GM10248 (cell line): ENCODE results near the gene ATP2B1.

ENCODE experiments used
- CTCF ChIA-PET: fragments of 300-600 bp; sonication (Branson Sonifier 250); formaldehyde crosslinking; extraction: SDS; loops from one replicate; lab custom pipeline; 2021; ENCODE audit warnings: antibody characterized with exemption; lab: Yijun Ruan, JAX
- POLR2A ChIA-PET: fragments of 350-650 bp; sonication (Branson Sonifier 250); formaldehyde crosslinking; extraction: SDS; loops from one replicate; lab custom pipeline; 2020; ENCODE audit warnings: antibody characterized with exemption; lab: Yijun Ruan, JAX
- DNase-seq: peaks from one replicate; pipeline ENCODE4 v3.0.0; 2012; ENCODE audit errors: extremely low spot score
- TF ChIP-seq, protein P1 (sequence below): IDR thresholded peaks from 2 replicates; pipeline ENCODE4 v1.5.1; 2012; ENCODE audit warnings: mild to moderate bottlenecking, low read depth; ENCODE audit errors: extremely low read depth, missing control alignments, control extremely low read depth

Gene ATP2B1

DNA sequence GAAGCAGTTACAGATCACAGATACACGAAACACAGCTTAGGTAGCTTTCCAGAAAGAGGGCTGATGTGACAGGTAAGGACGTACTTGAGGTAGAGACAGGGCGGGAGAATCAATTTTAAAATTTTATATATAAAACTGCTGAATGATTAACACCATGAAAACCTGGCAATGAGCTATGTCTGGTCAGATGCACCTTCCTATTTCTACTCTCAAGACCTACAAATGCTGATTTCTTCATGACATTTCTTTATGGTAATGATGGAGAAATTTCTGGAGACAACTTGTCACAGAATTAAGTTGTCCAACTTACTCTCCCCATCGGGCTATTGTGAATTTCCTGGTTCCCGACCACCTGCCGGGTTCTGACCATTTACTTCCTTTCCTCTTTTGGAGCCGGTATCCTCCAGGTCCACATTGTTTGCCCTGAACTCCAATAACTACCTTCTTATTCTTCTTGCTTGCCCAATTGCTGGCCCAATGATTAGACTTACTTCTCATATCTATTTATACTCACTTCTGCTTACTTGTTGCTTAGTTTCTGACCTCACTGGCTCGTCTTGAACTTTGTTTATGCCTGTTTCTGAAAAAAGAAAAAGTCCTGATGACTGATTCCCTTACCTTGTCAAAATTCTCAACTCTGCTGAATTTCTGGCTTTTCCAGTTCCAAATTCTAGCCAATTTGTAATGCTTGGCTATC, 12.8 kb upstream of the ATP2B1 start:
- CTCF ChIA-PET, result interaction anchor here (0.8 kb wide), 1 partner anchor 12 kb away, joined by 4 read pairs; no protein-coding TSS in a partner anchor
- TF ChIP-seq, protein P1, sequence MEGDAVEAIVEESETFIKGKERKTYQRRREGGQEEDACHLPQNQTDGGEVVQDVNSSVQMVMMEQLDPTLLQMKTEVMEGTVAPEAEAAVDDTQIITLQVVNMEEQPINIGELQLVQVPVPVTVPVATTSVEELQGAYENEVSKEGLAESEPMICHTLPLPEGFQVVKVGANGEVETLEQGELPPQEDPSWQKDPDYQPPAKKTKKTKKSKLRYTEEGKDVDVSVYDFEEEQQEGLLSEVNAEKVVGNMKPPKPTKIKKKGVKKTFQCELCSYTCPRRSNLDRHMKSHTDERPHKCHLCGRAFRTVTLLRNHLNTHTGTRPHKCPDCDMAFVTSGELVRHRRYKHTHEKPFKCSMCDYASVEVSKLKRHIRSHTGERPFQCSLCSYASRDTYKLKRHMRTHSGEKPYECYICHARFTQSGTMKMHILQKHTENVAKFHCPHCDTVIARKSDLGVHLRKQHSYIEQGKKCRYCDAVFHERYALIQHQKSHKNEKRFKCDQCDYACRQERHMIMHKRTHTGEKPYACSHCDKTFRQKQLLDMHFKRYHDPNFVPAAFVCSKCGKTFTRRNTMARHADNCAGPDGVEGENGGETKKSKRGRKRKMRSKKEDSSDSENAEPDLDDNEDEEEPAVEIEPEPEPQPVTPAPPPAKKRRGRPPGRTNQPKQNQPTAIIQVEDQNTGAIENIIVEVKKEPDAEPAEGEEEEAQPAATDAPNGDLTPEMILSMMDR, result no peak
- DNase-seq, result peak; percentile 67
- POLR2A ChIA-PET, result interaction anchor here (0.5 to 1.0 kb wide), 3 partner anchors 12 to 23 kb away, joined by 3 read pairs; no protein-coding TSS in a partner anchor

DNA sequence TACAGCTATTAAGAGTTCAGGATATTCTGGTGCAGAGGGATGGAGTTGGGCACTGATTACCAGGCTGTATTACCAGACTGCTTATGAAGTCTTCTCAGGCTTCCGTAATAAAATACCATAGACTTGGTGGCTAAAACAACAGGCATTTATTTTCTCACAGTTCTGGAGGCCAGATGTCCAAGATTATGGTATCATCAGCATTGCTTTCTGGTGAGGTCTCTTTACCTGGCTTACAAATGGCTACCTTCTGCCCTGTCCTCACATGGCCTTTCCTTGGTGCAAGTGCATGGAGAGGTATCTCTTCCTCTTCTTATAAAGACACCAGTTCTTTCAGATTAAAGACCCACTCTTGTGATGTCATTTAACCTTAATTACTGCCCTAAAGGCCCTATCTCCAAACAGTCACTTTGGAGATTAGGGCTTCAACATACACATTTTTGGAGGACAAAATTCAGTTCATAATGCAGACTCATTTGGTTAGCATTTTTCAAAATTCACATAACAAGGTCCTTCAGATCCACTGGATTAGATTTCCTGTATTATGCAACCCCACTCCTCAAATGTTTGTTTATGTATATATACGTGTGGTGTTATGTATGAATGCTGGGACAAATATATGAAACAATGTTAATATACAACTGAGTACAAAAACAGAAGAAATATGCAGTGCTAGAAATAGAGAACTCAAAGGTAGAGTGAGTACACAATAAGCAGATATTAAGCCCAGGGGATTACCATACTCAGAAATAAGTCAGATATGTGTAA, 9.3 kb upstream of the ATP2B1 start:
- ChIA-PET CTCF (interaction anchor here (0.9 kb wide), 1 partner anchor 9 kb away, joined by 3 read pairs; the partner anchor contains the start of gene ATP2B1), POLR2A (no interaction called here)
- DNase-seq, result no peak
- TF ChIP-seq, protein P1, result no peak

DNA sequence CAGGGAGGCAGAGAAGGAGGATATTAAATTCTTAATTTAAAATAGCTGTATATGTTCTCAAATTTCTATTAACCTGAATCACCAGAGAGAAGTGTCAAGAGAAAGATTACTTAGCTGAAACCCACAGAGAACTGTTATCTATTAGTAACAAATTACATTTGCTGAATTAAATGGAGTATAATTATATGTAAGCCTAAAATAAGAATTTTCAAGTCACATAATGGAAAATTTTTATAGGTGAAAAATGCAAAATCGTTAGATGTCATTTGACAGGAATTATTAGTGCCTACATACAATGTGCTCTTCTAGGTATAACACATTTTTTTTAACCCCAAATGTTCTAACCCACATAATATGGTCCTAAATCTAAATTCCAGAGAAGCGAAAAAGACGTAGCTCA, 4.1 kb upstream of the ATP2B1 start:
- ChIA-PET POLR2A (no interaction called here), CTCF (no interaction called here)
- no peak for DNase-seq
- TF ChIP-seq, protein P1, result no peak

DNA sequence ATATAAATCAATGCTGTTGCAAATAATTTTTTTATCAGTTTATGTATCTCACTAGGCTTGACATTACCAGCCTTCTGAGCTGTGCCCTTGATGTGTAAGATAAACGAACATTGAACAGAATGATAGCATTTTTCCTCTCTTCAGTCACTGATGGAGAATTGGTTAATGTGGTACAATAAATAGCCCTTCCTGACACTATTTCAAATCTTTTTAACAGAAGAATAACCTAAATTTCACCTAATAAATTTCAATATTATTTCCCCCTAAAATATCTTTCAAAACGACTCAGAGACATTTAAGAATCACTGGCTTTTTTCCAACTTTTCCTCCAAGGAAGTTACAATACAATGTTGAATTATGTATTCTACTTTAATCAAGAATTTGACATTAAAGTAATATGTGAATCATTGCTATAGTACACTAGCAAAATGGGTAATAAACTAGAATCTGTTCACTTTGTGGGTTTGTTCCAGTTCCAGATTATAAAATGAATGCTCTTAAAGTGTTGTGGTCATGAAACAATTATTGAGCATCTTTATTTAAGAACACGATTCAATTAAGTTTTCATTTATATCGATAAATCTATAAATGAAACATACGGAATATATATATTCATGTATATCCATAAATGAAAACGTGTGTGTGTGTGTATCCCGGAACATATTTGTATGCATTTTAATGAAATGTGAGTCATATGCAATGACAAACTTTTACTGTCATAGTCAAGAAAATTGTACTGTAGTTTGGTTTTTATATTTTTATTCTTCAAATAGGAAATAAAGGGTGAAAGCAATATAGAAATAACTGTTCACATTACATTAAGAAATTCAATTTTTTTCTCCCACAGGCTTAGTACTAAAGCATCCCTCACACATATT, 2.5 kb upstream of the ATP2B1 start:
- TF ChIP-seq, protein P1, result no peak
- ChIA-PET CTCF (no interaction called here), POLR2A (no interaction called here)
- DNase-seq, result no peak

DNA sequence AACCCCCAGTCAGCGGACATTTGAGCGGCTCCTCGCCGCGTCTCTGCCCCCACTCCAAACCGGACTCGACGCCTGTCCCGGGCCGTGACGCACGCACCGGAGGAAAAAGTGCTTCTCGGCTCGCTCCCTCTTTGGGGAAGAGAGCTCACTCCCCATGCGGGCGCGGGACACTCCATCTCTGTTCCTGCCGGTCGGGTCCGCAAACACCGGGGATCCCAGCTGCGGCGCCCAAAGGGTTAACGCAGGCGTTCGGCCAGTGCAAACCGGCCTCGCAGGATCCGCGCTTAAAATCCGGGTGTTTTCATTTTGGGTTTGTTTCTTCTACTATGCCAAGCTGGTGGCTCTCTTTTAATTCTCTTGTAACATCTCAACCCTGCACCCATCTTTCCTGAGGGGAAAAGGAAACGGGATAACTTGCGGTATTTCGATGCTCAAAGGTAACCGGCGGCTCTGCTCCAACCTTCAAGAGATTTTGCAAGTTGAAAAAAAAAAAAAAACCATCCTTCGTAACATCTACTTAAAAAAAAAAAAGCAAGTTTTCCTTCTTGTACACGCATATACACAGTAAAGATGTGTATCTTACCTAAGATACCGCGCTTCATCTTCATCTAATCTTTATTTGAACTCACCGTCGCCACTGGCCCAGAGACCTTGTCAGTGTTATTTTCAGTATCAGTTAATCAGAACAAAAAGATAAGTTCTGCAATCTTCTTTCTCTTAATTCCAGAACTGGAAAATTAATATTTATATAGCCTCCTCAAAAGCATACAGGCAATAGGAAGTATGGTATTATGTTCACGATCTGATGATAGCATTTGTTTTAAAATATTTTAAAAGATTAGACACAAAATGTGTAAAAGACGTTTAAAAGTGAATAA, 1.6 kb upstream of the ATP2B1 start:
- TF ChIP-seq, protein P1, result no peak
- CTCF ChIA-PET, result interaction anchor here (0.8 to 1.4 kb wide), 4 partner anchors 8 to 164 kb away, joined by 3 read pairs; no protein-coding TSS in a partner anchor
- no peak for DNase-seq
- POLR2A ChIA-PET, result interaction anchor here (0.7 to 2.3 kb wide), 4 partner anchors 11 to 166 kb away, joined by 3 to 8 read pairs (median 4); no protein-coding TSS in a partner anchor
